ENCODE results near the gene GAS6.

DNA sequence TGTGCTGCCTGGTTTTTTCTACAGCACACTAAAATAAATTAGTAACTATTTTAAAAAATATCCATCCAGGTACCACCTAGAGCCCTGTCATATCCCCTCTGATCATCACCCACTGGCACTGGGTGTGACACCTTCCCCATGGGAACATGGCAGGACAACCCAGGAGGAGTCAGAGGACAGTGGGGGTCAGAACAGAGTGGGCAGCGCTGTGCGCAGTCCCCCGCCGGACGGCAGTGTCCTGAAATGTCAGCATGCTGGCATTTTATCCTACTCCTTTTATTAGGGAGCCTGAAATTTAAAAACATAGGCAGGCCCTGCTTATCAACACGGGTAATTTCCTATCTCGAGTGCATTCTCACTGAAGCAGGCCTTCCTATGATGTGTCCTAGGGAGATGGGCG, 42.1 kb upstream of the GAS6 start:
- TF ChIP-seq, protein P1, sequence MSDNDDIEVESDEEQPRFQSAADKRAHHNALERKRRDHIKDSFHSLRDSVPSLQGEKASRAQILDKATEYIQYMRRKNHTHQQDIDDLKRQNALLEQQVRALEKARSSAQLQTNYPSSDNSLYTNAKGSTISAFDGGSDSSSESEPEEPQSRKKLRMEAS (CRISPR knock-in tag; IDR thresholded peaks at IDR 0.05), result no peak
- no peak for TF ChIP-seq MTF1 (CRISPR knock-in tag; IDR thresholded peaks at IDR 0.05; ENCODE audit: borderline replicate concordance)
- TF ChIP-seq, protein P2, sequence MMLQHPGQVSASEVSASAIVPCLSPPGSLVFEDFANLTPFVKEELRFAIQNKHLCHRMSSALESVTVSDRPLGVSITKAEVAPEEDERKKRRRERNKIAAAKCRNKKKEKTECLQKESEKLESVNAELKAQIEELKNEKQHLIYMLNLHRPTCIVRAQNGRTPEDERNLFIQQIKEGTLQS (IDR thresholded peaks at IDR 0.05), result no peak
- TF ChIP-seq, protein P2 (CRISPR knock-in tag; conservative IDR thresholded peaks at IDR 0.05), result no peak
- TF ChIP-seq, protein P3, sequence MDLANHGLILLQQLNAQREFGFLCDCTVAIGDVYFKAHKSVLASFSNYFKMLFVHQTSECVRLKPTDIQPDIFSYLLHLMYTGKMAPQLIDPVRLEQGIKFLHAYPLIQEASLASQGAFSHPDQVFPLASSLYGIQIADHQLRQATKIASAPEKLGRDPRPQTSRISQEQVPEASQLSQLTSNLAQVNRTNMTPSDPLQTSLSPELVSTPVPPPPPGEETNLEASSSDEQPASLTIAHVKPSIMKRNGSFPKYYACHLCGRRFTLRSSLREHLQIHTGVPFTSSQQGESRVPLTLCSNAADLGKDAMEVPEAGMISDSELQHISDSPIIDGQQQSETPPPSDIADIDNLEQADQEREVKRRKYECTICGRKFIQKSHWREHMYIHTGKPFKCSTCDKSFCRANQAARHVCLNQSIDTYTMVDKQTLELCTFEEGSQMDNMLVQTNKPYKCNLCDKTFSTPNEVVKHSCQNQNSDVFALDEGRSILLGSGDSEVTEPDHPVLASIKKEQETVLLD (IDR thresholded peaks at IDR 0.05), result no peak
- TF ChIP-seq EWSR1 (IDR thresholded peaks at IDR 0.05; ENCODE audit: borderline replicate concordance, low read depth, partially characterized antibody), result no peak
- no peak for TF ChIP-seq NFYB (IDR thresholded peaks at IDR 0.05; ENCODE audit: extremely low read depth, insufficient read length)

Data from K562 (cell line).